HG03457 (cell line): ENCODE data around the gene PCGF6.
"Not testable (repeated sequence)": the region's sequence is repeated elsewhere in the genome, so short reads cannot be mapped to it uniquely, and the experiment has no call there.

ENCODE experiments used
- ATAC-seq: cut with Tn5 transposase; IDR thresholded peaks from one replicate; pipeline ENCODE4 v1.9.1; 2021; ENCODE audit warnings: moderate number of reproducible peaks; ENCODE audit not compliant: unreplicated experiment

PCGF6 gene, protein sequence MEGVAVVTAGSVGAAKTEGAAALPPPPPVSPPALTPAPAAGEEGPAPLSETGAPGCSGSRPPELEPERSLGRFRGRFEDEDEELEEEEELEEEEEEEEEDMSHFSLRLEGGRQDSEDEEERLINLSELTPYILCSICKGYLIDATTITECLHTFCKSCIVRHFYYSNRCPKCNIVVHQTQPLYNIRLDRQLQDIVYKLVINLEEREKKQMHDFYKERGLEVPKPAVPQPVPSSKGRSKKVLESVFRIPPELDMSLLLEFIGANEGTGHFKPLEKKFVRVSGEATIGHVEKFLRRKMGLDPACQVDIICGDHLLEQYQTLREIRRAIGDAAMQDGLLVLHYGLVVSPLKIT

DNA sequence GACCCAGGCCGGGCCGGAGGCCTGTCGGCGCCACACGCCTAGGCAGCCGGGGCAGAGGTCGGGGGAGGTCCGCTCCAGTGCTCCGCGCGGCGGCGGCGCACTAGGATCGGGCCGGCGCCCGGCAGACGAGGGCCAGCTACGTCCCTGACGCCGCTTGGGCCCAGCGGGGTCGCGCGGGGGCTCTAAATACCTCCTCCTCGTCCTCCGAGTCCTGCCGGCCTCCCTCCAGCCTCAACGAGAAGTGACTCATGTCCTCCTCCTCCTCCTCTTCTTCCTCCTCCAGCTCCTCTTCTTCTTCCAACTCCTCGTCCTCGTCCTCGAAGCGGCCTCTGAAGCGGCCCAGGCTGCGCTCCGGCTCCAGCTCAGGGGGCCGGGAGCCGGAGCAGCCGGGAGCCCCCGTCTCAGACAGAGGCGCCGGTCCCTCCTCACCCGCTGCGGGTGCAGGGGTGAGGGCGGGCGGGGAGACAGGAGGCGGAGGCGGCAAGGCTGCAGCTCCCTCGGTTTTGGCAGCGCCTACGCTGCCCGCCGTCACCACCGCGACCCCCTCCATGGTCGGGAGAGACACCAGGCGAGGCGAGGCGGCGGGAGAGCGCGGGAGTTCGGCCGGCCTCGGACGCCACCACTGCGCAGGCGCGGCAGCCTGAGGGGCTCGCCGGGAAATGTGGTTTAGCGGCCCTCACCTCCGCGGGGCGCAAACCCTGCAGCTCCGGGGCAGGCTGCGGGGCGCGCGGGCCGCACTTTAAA, at the start of gene PCGF6:
Gene PCGF6 (minus strand): TSS at position 624 of the 744 bp plus-strand sequence. CDS start 74 bp downstream, at position 550.
- ATAC-seq = no peak

DNA sequence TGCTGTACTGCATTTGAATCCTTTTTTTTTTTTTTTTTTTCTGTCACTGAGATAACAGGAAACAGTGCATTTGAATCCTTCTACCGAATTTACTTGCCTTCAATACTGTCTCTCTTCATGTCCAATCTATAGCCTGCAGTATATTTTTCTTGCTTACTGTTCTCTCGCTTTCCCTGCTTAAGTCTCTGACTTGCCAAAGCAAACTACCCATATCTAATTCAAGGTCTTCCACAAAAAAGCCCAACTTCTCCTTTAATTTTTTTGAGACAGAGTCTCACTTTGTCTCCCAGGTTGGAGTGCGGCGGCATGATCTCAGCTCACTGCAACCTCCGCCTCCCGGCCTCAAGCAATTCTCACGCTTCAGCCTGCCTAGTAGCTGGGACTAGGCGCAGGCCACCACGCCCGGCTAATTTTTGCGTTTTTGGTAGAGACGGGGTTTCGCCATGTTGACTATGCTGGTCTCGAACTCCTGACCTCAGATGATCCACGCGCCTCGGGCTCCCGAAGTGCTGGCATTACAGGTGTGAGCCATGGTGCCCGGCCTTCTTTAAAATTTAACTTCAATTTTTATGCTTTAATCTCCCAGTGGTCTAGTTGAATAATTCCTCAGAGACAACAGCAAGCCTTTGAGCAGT, 46.4 kb upstream of the PCGF6 start:
- ATAC-seq = no peak

DNA sequence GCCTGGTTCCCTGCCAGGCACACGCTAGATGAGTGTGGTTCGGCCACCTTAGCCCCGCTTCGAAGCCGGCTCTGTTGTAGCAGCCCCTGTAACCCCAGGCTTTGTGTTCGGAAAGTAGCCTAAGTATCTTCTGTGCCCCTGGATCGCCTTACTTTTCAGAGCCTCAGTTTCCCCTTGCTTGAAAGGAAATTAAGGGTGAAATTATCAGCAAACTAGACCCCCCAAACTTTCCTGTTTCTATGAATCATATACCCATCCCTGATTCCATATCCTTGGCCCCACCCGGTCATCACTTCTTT, 45.8 kb upstream of the PCGF6 start:
- ATAC-seq = no peak

DNA sequence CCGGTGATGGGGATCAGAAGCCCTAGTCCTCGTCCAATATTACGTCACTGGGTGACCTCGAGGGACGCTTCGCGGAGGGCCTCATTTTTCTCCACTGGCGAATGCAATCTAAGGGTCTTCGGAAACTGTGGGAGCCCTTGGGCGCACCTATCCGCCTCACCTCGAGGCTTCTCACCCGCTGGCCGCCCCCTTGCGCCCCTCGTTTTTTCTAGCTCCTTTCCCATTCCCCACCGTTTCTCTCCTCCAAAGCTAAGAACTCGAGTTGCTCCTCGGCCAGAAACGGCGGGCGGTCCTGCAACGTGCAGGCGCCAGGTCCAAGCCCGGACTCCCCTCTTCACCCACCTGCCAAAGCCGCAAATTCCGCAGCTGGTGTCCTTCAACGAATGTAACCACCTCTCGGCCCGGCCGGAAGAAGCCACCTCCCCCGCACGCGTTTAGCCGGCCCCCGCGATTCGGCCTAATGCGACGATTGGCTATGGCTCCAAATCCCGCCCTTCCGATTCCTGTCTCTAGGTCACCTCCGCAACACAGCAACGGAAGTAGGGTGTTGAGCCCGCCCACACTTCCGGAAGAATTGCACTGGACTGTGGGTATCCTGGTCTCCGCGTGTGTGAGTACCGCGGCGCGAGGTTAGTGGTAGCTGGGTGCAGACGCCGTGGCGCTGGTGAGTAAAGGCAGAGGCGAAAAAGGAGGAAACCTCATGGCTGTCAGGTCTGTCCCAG, 45.3 kb upstream of the PCGF6 start, which contains the start of the genes ATP5MK and PDCD11:
Gene ATP5MK (minus strand): TSS at position 409 of the 722 bp plus-strand sequence. CDS start 4,018 bp downstream, outside the sequence.
Gene PDCD11 (plus strand): TSS at position 560 of the 722 bp plus-strand sequence. CDS start 1,801 bp downstream, outside the sequence.
- ATAC-seq = peak; percentile 88

DNA sequence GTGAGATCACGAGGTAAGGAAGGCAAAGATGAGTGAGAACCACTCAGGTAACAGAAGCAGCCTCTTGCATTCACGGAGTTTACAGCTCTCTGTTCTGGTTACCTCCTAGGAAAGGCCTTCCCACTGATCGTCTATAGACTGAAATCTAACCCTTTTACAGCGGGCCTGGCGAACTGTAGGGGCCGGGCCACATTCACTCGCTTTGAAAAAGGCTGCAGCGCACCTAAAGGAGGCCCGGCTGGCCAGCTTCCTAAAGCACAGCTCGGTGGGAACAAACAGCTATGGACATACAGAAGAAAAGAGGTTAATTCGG, 44.8 kb upstream of the PCGF6 start:
- ATAC-seq = no peak

DNA sequence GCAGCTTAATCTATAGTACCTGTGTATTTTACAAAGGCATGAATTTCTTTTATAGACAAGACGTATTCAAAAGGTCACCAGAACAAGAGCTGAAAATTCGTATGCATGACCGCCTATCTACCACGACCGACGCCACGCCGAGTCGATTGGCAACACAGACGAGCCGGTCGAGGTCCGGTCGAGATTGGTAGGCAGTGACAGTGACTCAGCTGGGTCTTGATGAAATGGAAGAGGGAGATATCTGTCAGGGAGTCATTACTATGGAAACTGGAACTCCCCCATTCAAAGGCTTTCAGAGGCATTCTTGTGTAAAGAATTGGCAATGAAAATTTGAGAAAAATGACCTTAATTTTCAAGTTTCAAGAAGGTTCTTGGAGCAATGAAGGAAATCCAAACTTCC, 43.2 kb upstream of the PCGF6 start:
- ATAC-seq = no peak

DNA sequence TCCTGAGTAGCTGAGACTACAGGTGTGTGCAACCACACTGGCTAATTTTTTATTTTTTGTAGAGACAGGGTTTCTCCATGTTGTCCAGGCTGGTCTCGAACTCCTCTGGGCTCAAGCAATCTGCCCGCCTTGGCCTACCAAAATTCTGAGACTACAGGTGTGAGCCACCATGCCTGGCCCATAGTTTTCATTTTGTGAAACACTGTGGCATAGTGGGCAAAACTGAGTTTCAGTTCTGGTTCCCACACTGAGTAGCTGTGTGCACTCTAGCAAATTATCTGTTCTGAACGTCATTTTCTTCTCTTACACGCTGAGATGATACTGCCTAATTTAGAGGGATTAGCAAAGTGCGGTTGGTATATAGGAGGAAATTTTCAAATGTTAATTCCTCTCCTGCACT, 31.8 kb upstream of the PCGF6 start:
- ATAC-seq = no peak

DNA sequence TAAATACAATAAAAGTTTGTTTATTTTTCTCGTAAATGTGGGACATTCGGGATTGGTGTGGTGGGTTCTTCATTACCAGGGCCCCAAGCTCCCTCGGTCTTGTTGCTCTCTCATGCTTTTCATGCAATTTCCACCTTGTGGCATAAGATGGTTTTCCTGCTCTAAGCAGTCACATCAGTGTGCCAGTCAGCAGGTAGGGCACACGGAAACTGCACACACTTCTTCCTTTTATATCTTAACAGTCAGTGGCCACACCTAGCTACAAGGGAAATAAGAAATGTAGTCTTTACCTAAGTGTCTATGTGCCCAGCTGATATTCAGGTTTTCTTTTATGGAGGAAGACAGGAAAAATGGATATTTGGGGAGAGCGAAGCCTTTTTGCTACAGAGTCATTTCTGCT, 23.3 kb upstream of the PCGF6 start:
- no peak for ATAC-seq

DNA sequence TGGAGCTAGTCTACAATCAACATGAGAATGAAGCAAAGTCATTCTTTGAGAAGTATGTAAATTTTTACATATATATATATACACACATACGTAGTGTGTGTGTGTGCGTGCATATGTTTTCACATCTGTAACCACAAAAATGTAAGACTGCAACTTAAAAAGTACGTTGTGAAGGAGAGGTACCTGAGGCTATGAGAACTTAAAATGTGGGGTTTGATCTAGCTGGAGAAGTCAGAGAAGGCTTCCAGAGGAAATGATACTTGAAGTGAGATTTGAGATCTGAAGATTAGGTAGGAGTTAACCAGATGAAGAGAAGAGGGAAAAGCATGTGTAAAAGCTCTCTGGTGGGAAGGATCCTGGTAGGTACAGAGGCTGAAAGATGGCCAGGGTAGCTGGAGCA, 22.6 kb upstream of the PCGF6 start:
- ATAC-seq = no peak

DNA sequence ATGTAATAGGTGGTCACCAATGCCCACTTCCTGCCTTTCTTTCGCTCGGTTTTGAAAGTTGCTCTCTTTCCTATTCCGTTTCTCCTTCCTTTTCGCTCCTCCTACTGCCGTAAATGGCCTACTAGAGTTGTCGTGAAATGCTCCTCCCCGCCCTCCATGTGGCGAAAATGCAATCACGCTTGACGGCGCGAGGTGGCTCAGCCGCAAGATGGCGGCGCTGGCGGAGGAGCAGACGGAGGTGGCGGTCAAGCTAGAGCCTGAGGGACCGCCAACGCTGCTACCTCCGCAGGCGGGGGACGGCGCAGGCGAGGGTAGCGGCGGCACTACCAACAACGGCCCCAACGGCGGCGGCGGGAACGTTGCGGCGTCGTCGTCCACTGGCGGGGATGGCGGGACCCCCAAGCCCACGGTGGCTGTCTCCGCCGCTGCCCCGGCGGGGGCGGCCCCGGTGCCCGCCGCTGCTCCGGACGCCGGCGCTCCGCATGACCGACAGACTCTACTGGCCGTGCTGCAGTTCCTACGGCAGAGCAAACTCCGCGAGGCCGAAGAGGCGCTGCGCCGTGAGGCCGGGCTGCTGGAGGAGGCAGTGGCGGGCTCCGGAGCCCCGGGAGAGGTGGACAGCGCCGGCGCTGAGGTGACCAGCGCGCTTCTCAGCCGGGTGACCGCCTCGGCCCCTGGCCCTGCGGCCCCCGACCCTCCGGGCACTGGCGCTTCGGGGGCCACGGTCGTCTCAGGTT, 17.0 kb upstream of the PCGF6 start, which contains the start of gene TAF5:
Gene TAF5 (plus strand): TSS at position 195 of the 737 bp plus-strand sequence. CDS start 14 bp downstream, at position 209.
- ATAC-seq = peak; percentile 39

DNA sequence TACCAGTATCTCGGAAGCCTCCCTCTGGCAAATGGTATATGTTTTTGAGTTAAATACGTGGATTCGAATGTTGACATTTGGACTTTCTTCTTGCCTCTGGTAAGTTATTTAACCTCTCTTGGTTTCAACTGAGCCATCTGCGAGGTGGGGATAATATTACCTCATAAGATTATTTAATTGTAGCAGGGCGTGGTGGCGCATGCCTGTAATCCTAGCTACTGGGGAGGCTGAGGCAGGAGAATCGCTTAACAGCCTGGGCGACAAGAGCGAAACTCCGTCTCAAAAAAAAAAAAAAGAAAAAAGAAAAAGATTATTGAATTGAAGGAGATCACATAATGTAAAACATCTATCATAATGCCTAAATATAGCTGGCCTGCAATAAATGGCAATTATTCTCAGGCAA, 16.4 kb upstream of the PCGF6 start:
- ATAC-seq = no peak

DNA sequence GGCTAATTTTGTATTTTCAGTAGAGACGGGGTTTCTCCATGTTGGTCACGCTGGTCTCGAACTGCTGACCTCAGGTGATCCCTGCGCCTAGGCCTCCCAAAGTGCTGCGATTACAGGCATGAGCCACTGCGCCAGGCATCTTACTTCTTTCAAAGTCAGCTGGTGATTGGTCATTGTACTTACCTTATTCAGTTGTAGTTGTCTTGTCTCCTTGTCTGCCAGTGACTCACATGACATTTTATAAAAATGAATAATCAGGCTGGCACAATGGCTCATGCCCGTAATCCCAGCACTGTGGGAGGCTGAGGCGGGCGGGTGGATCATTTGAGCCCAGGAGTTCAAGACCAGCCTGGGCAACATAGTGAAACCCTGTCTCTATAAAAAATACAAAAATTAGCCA, 9.9 kb upstream of the PCGF6 start:
- ATAC-seq = not testable (repeated sequence)

DNA sequence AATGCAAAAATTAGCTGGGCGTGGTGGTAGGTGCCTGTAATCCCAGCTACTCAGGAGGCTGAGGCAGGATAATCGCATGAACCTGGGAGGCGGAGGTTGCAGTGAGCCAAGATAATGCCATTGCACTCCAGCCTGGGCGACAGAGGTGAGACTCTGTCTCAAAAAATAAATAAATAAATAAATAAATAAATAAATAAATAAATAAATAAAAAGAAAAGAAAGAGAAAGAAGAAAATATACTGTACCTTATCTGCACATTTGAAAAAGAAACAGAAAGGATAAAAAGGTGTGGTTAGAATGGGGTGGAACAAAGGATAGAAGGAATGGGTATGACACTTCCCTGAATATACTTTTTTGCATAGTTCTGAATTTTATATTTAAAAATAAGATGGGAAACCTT, 8.6 kb upstream of the PCGF6 start:
- not testable (repeated sequence) for ATAC-seq

DNA sequence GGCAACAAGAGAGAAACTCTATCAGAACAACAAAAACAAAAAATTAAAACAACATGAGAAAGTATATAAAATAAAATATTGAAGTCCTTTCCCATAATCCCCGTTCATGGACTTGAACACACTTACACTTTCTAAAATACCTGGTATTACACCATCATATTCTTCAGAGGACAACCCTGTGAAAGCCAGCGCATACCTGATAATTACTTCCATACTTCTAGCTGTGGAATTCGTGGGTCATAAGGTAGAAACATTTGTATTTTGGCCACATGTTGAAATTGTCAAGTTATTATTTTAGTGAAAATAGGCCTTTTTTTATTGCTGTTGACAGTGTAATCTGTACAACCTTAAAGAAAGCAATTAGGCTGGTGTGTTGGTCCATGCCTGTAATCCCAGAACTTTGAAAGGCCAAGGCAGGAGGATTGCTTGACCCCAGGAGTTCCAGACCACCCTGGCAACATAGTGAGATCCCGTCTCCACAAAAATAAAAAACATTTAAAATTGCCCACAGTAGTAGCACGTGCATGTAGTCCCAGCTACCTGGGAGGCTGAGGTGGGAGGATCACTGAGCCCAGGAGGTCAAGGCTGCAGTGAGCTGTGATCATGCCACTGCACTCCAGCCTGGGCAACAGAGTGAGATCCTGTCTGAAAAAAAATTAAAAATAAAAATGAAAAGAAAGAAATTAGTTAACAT, 5.1 kb upstream of the PCGF6 start:
- ATAC-seq = no peak

DNA sequence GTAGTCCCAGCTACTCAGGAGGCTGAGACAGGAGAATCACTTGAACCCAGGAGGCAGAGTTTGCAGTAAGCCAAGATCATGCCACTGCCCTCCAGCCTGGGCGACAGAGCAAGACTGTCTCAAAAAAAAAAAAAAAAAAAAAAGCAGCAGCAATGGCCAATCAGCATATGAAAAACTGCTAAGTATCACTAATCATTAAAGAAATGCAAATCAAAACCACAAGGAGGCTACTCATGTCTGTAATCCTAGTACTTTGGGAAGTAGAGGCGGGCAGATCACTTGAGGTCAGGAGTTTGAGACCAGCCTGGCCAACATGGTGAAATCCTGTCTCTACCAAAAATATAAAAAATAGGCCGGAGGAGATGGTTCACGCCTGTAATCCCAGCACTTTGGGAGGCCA, 3.6 kb upstream of the PCGF6 start:
- not testable (repeated sequence) for ATAC-seq

DNA sequence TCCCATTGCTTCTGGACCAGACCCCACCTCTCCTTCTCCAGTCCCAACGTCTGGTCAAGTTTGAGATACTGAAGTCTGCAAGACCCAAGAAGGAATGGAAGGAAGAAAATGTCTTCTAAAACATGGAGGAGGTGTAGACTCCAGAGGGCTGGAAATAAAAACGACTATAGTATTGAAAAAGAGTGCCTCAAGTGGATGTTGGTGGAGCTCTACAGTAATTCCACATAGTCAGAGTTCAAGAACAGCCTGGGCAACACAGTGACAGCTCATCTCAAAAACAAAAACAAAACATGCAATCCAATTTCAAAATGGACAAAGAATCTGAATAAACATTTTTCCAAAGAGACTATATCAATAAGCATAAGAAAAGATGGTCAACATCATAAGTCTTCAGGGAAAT, 2.3 kb upstream of the PCGF6 start:
- no peak for ATAC-seq

DNA sequence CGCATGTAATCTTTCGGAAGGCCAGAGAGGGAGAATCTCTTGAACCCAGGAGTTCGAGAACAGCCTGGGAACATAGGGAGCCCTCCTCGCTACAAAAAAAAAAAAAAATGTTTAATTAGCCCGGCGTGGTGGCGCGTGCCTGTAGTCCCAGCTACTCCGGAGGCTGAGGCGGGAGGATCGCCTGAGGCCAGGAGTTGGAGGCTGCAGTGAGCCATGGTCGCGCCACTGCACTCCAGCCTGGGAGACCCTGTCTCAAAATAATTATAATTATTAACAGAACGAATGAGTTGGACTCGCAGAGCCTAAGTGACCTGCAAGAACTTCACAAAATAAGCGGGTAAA, 794 bp downstream of the PCGF6 start:
- ATAC-seq = no peak

DNA sequence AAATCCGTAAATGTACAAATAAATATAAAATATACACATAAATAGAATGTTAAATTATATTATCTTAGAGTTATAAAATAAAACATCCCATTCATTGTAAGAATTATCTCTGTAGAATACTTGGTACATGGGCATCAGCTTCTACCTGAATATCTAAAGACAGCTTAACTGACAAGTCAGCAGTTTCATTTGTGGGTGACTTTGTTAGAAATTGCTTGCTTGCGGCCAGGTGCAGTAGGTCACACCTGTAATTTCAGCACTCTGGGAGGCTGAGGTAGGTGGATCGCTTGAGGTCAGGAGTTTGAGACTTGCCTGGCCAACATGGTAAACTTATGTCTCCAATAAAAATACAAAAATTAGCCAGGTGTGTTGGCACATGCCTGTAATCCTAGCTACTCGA, 14.6 kb downstream of the PCGF6 start:
- no peak for ATAC-seq

DNA sequence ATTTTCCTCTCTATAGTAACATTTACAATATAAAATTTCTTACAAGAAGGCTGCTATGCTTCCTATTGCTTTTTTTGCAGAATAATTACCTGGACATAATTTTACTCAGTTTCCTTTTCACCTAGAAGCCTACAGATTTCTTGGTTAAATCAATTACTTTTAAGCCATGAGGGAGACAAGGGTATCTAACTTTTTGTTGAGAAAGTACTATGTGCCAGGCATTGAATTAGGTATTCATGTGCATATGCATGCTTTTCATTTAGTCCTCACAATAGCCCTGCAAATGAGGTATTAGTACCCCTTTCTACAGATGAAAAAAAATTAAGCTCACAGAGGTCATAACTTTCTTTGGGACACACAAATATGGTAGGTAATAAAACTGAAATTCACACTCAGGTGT, 16.4 kb downstream of the PCGF6 start:
- no peak for ATAC-seq

DNA sequence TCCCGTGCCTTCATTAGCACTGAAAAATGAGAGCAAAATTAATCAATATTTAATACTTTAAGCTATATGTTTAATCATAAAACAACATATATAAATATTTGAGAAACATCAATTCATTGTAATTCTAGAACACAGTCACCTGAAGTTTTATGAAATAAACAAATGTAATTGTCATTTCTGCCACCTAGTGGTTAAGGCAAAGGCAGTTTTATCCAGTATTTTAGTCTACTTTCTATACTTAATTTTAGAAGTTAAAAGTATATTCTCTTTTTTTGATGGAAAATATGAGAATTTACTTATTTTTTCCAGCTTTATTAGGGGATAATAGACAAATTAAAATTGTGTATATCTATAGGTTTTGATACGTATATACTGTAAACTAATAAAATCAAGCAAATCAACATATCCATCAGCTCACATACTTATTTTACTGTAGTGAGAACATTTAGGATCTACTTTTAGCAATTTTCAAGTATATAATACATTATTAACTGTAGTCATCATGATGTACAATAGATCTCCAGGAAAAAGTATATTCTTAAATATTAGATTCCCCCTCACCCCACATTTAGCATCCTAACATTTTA, 16.9 kb downstream of the PCGF6 start:
- no peak for ATAC-seq
